HepG2 (cell line): Measurements from ENCODE around the gene AK9. TPM values are rescaled to one million over a fixed set of nuclear protein-coding genes. Genes with fewer than 3 reads are reported as not detected.

ENCODE experiments used
- ATAC-seq: fragments of 200-7000 bp; cut with Tn5 transposase; 3 replicates; pipeline ENCODE4 v1.9.1; 2020; ENCODE audit warnings: mild to moderate bottlenecking, moderate library complexity
- Bru-seq: library from RNA; stranded (reverse); fragments of 400-500 nt; gene quantifications from one replicate; lab custom pipeline; 2021; lab: Mats Ljungman, UMichigan
- BruChase-seq, 2 experiments: library from RNA; stranded (reverse); fragments of 400-500 nt; gene quantifications; one replicate each; lab custom pipeline; 2021; lab: Mats Ljungman, UMichigan
- BruUV-seq: library from RNA; stranded (reverse); fragments of 400-500 nt; replicated peaks from 2 replicates; lab custom pipeline; 2021; lab: Mats Ljungman, UMichigan
- CTCF ChIA-PET: fragments of 300-600 bp; formaldehyde crosslinking; extraction: SDS; loops from one replicate; lab custom pipeline; 2021; ENCODE audit warnings: low total read pairs, inconsistent platforms, low intra/inter-chr PET ratio; lab: Yijun Ruan, JAX
- POLR2A ChIA-PET: fragments of 350-600 bp; sonication (Branson Sonifier 250); formaldehyde crosslinking; loops from one replicate; lab custom pipeline; 2020; ENCODE audit warnings: antibody characterized with exemption, inconsistent platforms; lab: Yijun Ruan, JAX
- DNase-seq: peaks from one replicate; pipeline ENCODE4 v3.0.0-alpha.2; 2015; ENCODE audit warnings: low spot score
- FAIRE-seq: peaks from 3 replicates; lab custom pipeline; 2011; peaks lifted over from hg19 to GRCh38; lab: Jason Lieb, UNC
- H2AFZ ChIP-seq: one replicate; pipeline ENCODE4 v1.6.1; 2011; ENCODE audit warnings: low read length, inconsistent platforms
- H3K27ac ChIP-seq: fragments of 300-600 bp; 3 replicates; pipeline ENCODE4 v1.8.0; 2011; ENCODE audit warnings: mixed run types, mild to moderate bottlenecking, mixed read lengths, low read length, inconsistent platforms; ENCODE audit not compliant: insufficient read depth; ENCODE audit errors: extremely low read length
- H3K27me3 ChIP-seq, 2 experiments: fragments of 200-600 bp in 1 of 2; 2 replicates in 1 of 2; 3 replicates in 1 of 2; pipeline versions ENCODE4 v1.6.0 to v1.8.0; 2011; ENCODE audit warnings: low read length in 2 of 2, mild to moderate bottlenecking in 2 of 2, moderate library complexity in 2 of 2, inconsistent platforms in 1 of 2; ENCODE audit not compliant: insufficient read depth in 2 of 2, control insufficient read depth in 1 of 2
- H3K36me3 ChIP-seq, 2 experiments: fragments of 200-600 bp in 1 of 2; replicated peaks in 1 of 2; 2 replicates in 1 of 2; 3 replicates in 1 of 2; pipeline versions ENCODE4 v1.5.1 to v1.8.0; 2011; ENCODE audit warnings: low read length in 2 of 2, inconsistent platforms in 1 of 2; ENCODE audit not compliant: insufficient read depth in 2 of 2, control insufficient read depth in 1 of 2
- H3K4me1 ChIP-seq: 2 replicates; pipeline ENCODE4 v1.5.1; 2012; ENCODE audit warnings: low read length, inconsistent platforms; ENCODE audit not compliant: insufficient read depth
- H3K4me2 ChIP-seq: 2 replicates; pipeline ENCODE4 v1.6.0; 2011; ENCODE audit warnings: low read depth, low read length, inconsistent platforms
- H3K4me3 ChIP-seq, 3 experiments: fragments of 200-600 bp in 1 of 3; sonication (generic), shearing (Covaris generic) in 1 of 3; replicated peaks in 1 of 3; 2 replicates each; pipeline ENCODE4 v1.5.1; 2011 to 2016; ENCODE audit warnings: low read length in 3 of 3, inconsistent platforms in 2 of 3, low read depth in 2 of 3, mild to moderate bottlenecking in 2 of 3, control low read depth in 1 of 3, mixed read lengths in 1 of 3; ENCODE audit not compliant: insufficient read depth in 1 of 3
- H3K79me2 ChIP-seq: one replicate; pipeline ENCODE4 v1.6.1; 2011; ENCODE audit warnings: low read length, inconsistent platforms; ENCODE audit not compliant: insufficient read depth
- H3K9ac ChIP-seq: 2 replicates; pipeline ENCODE4 v1.6.0; 2011; ENCODE audit warnings: mild to moderate bottlenecking, low read depth, low read length, inconsistent platforms; ENCODE audit not compliant: insufficient read depth
- H3K9me3 ChIP-seq: 2 replicates; pipeline ENCODE4 v1.5.1; 2012; ENCODE audit warnings: mild to moderate bottlenecking, low read length
- H4K20me1 ChIP-seq: 2 replicates; pipeline ENCODE4 v1.6.0; 2011; ENCODE audit warnings: inconsistent platforms, mild to moderate bottlenecking, low read length, moderate library complexity; ENCODE audit not compliant: insufficient read depth
- GMEB2 ChIP-seq: IDR thresholded peaks from 2 replicates; pipeline ENCODE4 v1.6.1; 2016; ENCODE audit warnings: missing biosample characterization, missing genetic modification reagents, low read depth
- ZNF547 ChIP-seq: sonication (generic); formaldehyde crosslinking; IDR thresholded peaks from 2 replicates; pipeline ENCODE4 v1.5.1; 2020; ENCODE audit warnings: mild to moderate bottlenecking, missing genetic modification reagents
- ZNF704 ChIP-seq: sonication (generic); formaldehyde crosslinking; IDR thresholded peaks from 2 replicates; pipeline ENCODE4 v1.8.1; 2023; ENCODE audit warnings: mild to moderate bottlenecking, inconsistent platforms, moderate library complexity, missing genetic modification reagents, borderline replicate concordance
- ZNF710 ChIP-seq: sonication (generic); formaldehyde crosslinking; IDR thresholded peaks from 2 replicates; pipeline ENCODE4 v1.5.0; 2020; ENCODE audit warnings: mild to moderate bottlenecking, missing genetic modification reagents, borderline replicate concordance
- ZNF800 ChIP-seq: sonication (generic); formaldehyde crosslinking; IDR thresholded peaks from 2 replicates; pipeline ENCODE4 v1.4.0; 2020; ENCODE audit warnings: missing genetic modification reagents
- ZSCAN9 ChIP-seq: IDR thresholded peaks from 2 replicates; pipeline ENCODE4 v1.6.1; 2016; ENCODE audit warnings: borderline replicate concordance
- WGBS: methylation state at CpG from one replicate; pipeline ENCODE4 v1.1.6; 2017; ENCODE audit warnings: low lambda C conversion rate; 5-methylcytosine and 5-hydroxymethylcytosine counted together
- in situ Hi-C: cut with HindIII; loops from 2 replicates; pipeline ENCODE4 v1.10.0; 2017; ENCODE audit warnings: low pct_unique_long_range_greater_than_20kb; ENCODE audit not compliant: extremely low pct_ligation_motif_present
- intact Hi-C: fragments of 100-400 bp; cut with micrococcal nuclease; formaldehyde crosslinking; loops from one replicate; pipeline ENCODE4 v1.10.0; 2022; ENCODE audit not compliant: unreplicated experiment
- long read RNA-seq, 2 experiments: library from RNA in 1 of 2; library from polyadenylated mRNA in 1 of 2; stranded (forward) in 1 of 2; unstranded in 1 of 2; transcript quantifications; one replicate each; pipeline ENCODE4 v2.0.0, GENCODE V29; 2019 to 2022
- polyA minus RNA-seq, 3 experiments: library from RNA; depleted of rRNA, polyadenylated mRNA; stranded (reverse); fragments of >200 nt; gene quantifications; 2 replicates each; pipeline ENCODE4 v1.2.3, GENCODE V29; 2011; ENCODE audit warnings: low replicate concordance in 1 of 3
- polyA plus RNA-seq, 8 experiments: library from polyadenylated mRNA; depleted of rRNA in 3 of 8; stranded (reverse) in 7 of 8; unstranded in 1 of 8; fragments of >200 nt; fragmentation: Illumina TruSeq in 4 of 8; extraction: Trizol in 4 of 8; gene quantifications; 2 replicates each; pipeline versions ENCODE4 v1.2.1 to v1.2.3, GENCODE V29; 2011 to 2016; ENCODE audit warnings: low read depth in 4 of 8, missing spikeins in 1 of 8, mixed read lengths in 1 of 8; ENCODE audit not compliant: insufficient read depth in 1 of 8
- total RNA-seq, 5 experiments: library from RNA; depleted of rRNA; stranded (reverse); fragments of >200 nt; fragmentation: Illumina TruSeq; extraction: Trizol; gene quantifications; 2 replicates each; pipeline ENCODE4 v1.2.3, GENCODE V29; 2016; ENCODE audit warnings: low read depth in 1 of 5

Gene AK9
- total RNA-seq (2016; rRNA removed; fragmentation: Illumina TruSeq; extraction: Trizol) (4.8 and 7.1 TPM in 2 replicates), polyA plus RNA-seq (2011; rRNA removed) (2.6 and 3.2 TPM in 2 replicates), polyA minus RNA-seq (2011; rRNA and poly(A)+ RNA removed; ENCODE audit: low replicate concordance) (1.1 and 1.6 TPM in 2 replicates), Bru-seq, nascent RNA (percentile 40 among the genes with signal in this experiment), BruChase-seq, experiment 1, labeled RNA remaining after a 6-hour chase (percentile 37 among the genes with signal in this experiment), BruChase-seq, experiment 2, labeled RNA remaining after a 2-hour chase (percentile 41 among the genes with signal in this experiment)
- 4.1 and 6.6 TPM in 2 replicates for total RNA-seq (2016; cell fraction: cytosol; rRNA removed; fragmentation: Illumina TruSeq; extraction: Trizol; ENCODE audit: low read depth)
- 4.4 and 7.2 TPM in 2 replicates for total RNA-seq (2016; cell fraction: insoluble cytoplasmic fraction; rRNA removed; fragmentation: Illumina TruSeq; extraction: Trizol)
- total RNA-seq (2016; cell fraction: membrane; rRNA removed; fragmentation: Illumina TruSeq; extraction: Trizol): 2.8 TPM in 2 replicates
- total RNA-seq (2016; cell fraction: nucleus; rRNA removed; fragmentation: Illumina TruSeq; extraction: Trizol): 4.7 and 6.1 TPM in 2 replicates
- 0.87 and 1.7 TPM in 2 replicates for polyA plus RNA-seq (2011; cell fraction: cytosol; rRNA removed)
- polyA plus RNA-seq (2011; cell fraction: nucleus; rRNA removed): 2.5 and 4.4 TPM in 2 replicates
- 4.4 and 5.0 TPM in 2 replicates for polyA plus RNA-seq (2012)
- polyA plus RNA-seq (2016; cell fraction: cytosol; fragmentation: Illumina TruSeq; extraction: Trizol; ENCODE audit: low read depth): 0.45 and 0.55 TPM in 2 replicates
- 5.4 and 6.7 TPM in 2 replicates for polyA plus RNA-seq (2016; cell fraction: insoluble cytoplasmic fraction; fragmentation: Illumina TruSeq; extraction: Trizol; ENCODE audit: low read depth)
- 0.84 and 0.95 TPM in 2 replicates for polyA plus RNA-seq (2016; cell fraction: membrane; fragmentation: Illumina TruSeq; extraction: Trizol; ENCODE audit: low read depth)
- polyA plus RNA-seq (2016; cell fraction: nucleus; fragmentation: Illumina TruSeq; extraction: Trizol; ENCODE audit: insufficient read depth, low read depth): 4.1 and 4.9 TPM in 2 replicates
- polyA minus RNA-seq (2011; cell fraction: cytosol; rRNA and poly(A)+ RNA removed): 2.4 and 2.8 TPM in 2 replicates
- 9.7 and 13.8 TPM in 2 replicates for polyA minus RNA-seq (2011; cell fraction: nucleus; rRNA and poly(A)+ RNA removed)
- long read RNA-seq, experiment 1, partial matches to known transcripts: 5 of 8 reads
- long read RNA-seq, experiment 1, other reads (novel, unspliced or antisense): 2 of 8 reads
- long read RNA-seq, experiment 2, partial matches to known transcripts: 2 of 10 reads
- long read RNA-seq, experiment 2, other reads (novel, unspliced or antisense): 5 of 10 reads

GRCh38 chr6:109690737-109691621 is at the start of gene AK9, which contains the start of gene FIG4:
Gene AK9, minus strand, starts transcription at chr6:109691202. Its CDS starts 15,457 bp downstream, at chr6:109675745.
Gene FIG4, plus strand, starts transcription at chr6:109691296. Its CDS starts 140 bp downstream, at chr6:109691436.
- in situ Hi-C loops: loop anchor here (5.0 kb wide), 1 partner anchor 164 kb away; no protein-coding TSS in a partner anchor
- peaks cover 21% of the 10 kb centered on the region for H3K4me1 ChIP-seq
- BruUV-seq: TSS peak; percentile 91
- TF ChIP-seq ZNF704: 0 out of 2 replicates have a peak, but pooled peaks have one; percentile 36
- no peak for TF ChIP-seq ZNF710 (CRISPR knock-in tag)
- peak; percentile 42; the same call in 1 of the 2 replicates for TF ChIP-seq ZNF800 (CRISPR knock-in tag)
- TF ChIP-seq ZNF547 (CRISPR knock-in tag): peak; percentile 82
- peak; percentile 62; the same call in 1 of the 2 replicates for TF ChIP-seq GMEB2 (CRISPR knock-in tag)
- 0 out of 2 replicates have a peak, but pooled peaks have one; percentile 6 for TF ChIP-seq ZSCAN9 (CRISPR knock-in tag)

More at GRCh38 chr6:109690737-109691621, at the start of gene AK9, which contains the start of gene FIG4:
- Histone ChIP-seq H3K27ac (peak within 1 kb of the TSS; percentile 75), H3K36me3 (no peaks in the 10 kb centered on the region), H2AFZ (peak within 1 kb of the TSS; percentile 93), H3K4me3 (peak within 1 kb of the TSS; percentile 80 to 90 (median 86)), H3K79me2 (no peaks in the 10 kb centered on the region), H3K27me3 (no peaks in the 10 kb centered on the region), H3K9ac (peak within 1 kb of the TSS; percentile 80), H3K9me3 (no peaks in the 10 kb centered on the region), H3K4me2 (peak within 1 kb of the TSS; percentile 84), H4K20me1 (no peaks in the 10 kb centered on the region)
- ChIA-PET CTCF (no interaction called here), POLR2A (interaction anchor here (0.8 to 1.1 kb wide), 2 partner anchors 11 to 12 kb away, joined by 3 read pairs; no protein-coding TSS in a partner anchor)
- ATAC-seq (peak; percentile 99), DNase-seq (peak; percentile 89), FAIRE-seq (peak; percentile 85)
- WGBS: under 1% methylated on average over 23 of the region's 47 CpGs
- intact Hi-C loops: loop anchor here (1.0 kb wide), 2 partner anchors 95 to 164 kb away; no protein-coding TSS in a partner anchor
